HCT116 (cell line): ENCODE results near the gene MAPK4. TPM values are rescaled to one million over a fixed set of nuclear protein-coding genes. Genes with fewer than 3 reads are reported as not detected.

Source experiments
- ATAC-seq: fragments of 200-7000 bp; cut with Tn5 transposase; 2 replicates; pipeline ENCODE4 v1.9.1; 2020; ENCODE audit warnings: mild to moderate bottlenecking, moderate library complexity
- BruUV-seq: library from RNA; stranded (reverse); fragments of 400-500 nt; replicated peaks from 2 replicates; lab custom pipeline; 2021; lab: Mats Ljungman, UMichigan
- CTCF ChIA-PET: fragments of 300-600 bp; sonication (Branson Sonifier 250); formaldehyde crosslinking; loops from one replicate; lab custom pipeline; 2021; ENCODE audit warnings: antibody characterized with exemption; lab: Charles Lee
- POLR2A ChIA-PET: fragments of 300-600, 350-600 bp; sonication (Branson Sonifier 250); formaldehyde crosslinking; loops from one replicate; lab custom pipeline; 2021; ENCODE audit warnings: antibody characterized with exemption; lab: Charles Lee
- RAD21 ChIA-PET, 2 experiments: fragments of 300-600 bp; sonication (Branson Sonifier 250); formaldehyde crosslinking; loops; one replicate each; lab custom pipeline; 2023; ENCODE audit warnings: low total read pairs in 2 of 2; ENCODE audit not compliant: uncharacterized antibody in 2 of 2, unreplicated experiment in 2 of 2, low non-redundant PET in 1 of 2; lab: Charles Lee
- DNase-seq: peaks from one replicate; pipeline ENCODE4 v3.0.0-alpha.2; 2010; ENCODE audit warnings: low read depth, low spot score
- H2AFZ ChIP-seq: fragments of 200-600 bp; shearing (Covaris generic), sonication (generic); 2 replicates; pipeline ENCODE4 v1.6.1; 2017; ENCODE audit warnings: low read depth, mixed run types, mixed read lengths, antibody characterized with exemption, low read length; ENCODE audit not compliant: poor library complexity, severe bottlenecking
- H3K27ac ChIP-seq: 2 replicates; pipeline ENCODE4 v1.5.1; 2012; ENCODE audit warnings: low read depth, low read length
- H3K27me3 ChIP-seq: fragments of 200-600 bp; sonication (generic); 2 replicates; pipeline ENCODE4 v1.6.1; 2016; ENCODE audit warnings: mixed run types, low read length, mixed read lengths; ENCODE audit not compliant: insufficient read depth
- H3K36me3 ChIP-seq, 2 experiments: fragments of 200-500 bp in 1 of 2; fragments of 200-600 bp in 1 of 2; sonication (Bioruptor generic) in 1 of 2; sonication (generic) in 1 of 2; 2 replicates each; pipeline versions ENCODE4 v1.5.1 to v1.6.1; 2014 to 2016; ENCODE audit warnings: low read length in 2 of 2, inconsistent platforms in 1 of 2, mixed read lengths in 1 of 2, mixed run types in 1 of 2; ENCODE audit not compliant: insufficient read depth in 2 of 2, control insufficient read depth in 1 of 2
- H3K4me1 ChIP-seq, 2 experiments: fragments of 200-600 bp in 1 of 2; sonication (generic) in 1 of 2; 2 replicates each; pipeline versions ENCODE4 v1.5.1 to v1.6.1; 2012 to 2017; ENCODE audit warnings: low read length in 2 of 2, inconsistent platforms in 1 of 2, mild to moderate bottlenecking in 1 of 2, mixed read lengths in 1 of 2, mixed run types in 1 of 2, moderate library complexity in 1 of 2; ENCODE audit not compliant: insufficient read depth in 2 of 2, control insufficient read depth in 1 of 2
- H3K4me2 ChIP-seq: fragments of 200-600 bp; sonication (generic); 2 replicates; pipeline ENCODE4 v1.6.1; 2017; ENCODE audit warnings: mixed run types, low read length, mixed read lengths
- H3K4me3 ChIP-seq, 2 experiments: fragments of 200-600 bp in 1 of 2; sonication (generic) in 1 of 2; replicated peaks in 1 of 2; 2 replicates each; pipeline ENCODE4 v1.5.1; 2011 to 2016; ENCODE audit warnings: low read length in 2 of 2, control low read depth in 1 of 2, low read depth in 1 of 2, mild to moderate bottlenecking in 1 of 2, mixed read lengths in 1 of 2, mixed run types in 1 of 2
- H3K79me2 ChIP-seq: fragments of 200-600 bp; sonication (generic); 2 replicates; pipeline ENCODE4 v1.6.1; 2017; ENCODE audit warnings: mild to moderate bottlenecking, mixed run types, low read length, moderate library complexity, mixed read lengths; ENCODE audit not compliant: insufficient read depth
- H3K9ac ChIP-seq: fragments of 200-600 bp; sonication (generic); 2 replicates; pipeline ENCODE4 v1.6.1; 2016; ENCODE audit warnings: low read length, mixed read lengths
- H3K9me2 ChIP-seq: fragments of 200-600 bp; sonication (generic), shearing (Covaris generic); 2 replicates; pipeline ENCODE4 v1.6.1; 2017; ENCODE audit warnings: mixed run types, mild to moderate bottlenecking, moderate library complexity; ENCODE audit not compliant: insufficient read depth
- H3K9me3 ChIP-seq, 2 experiments: fragments of 200-500 bp in 1 of 2; fragments of 200-600 bp in 1 of 2; sonication (Bioruptor generic) in 1 of 2; sonication (generic) in 1 of 2; 2 replicates each; pipeline ENCODE4 v1.6.1; 2014 to 2017; ENCODE audit warnings: low read length in 2 of 2, mixed read lengths in 2 of 2, inconsistent platforms in 1 of 2, low read depth in 1 of 2, mild to moderate bottlenecking in 1 of 2, mixed run types in 1 of 2, moderate library complexity in 1 of 2; ENCODE audit not compliant: control insufficient read depth in 1 of 2, insufficient read depth in 1 of 2
- H4K20me1 ChIP-seq: fragments of 200-600 bp; sonication (generic), shearing (Covaris generic); 2 replicates; pipeline ENCODE4 v1.6.1; 2017; ENCODE audit warnings: mixed run types, mild to moderate bottlenecking, moderate library complexity; ENCODE audit not compliant: insufficient read depth
- CTCF ChIP-seq, 3 experiments: fragments of 200-600 bp in 1 of 3; sonication (generic) in 1 of 3; IDR thresholded peaks in 2 of 3; conservative IDR thresholded peaks in 1 of 3; 2 replicates each; pipeline ENCODE4 v1.5.1; 2012 to 2017; ENCODE audit warnings: low read depth in 2 of 3, low read length in 2 of 3, antibody characterized with exemption in 1 of 3, borderline replicate concordance in 1 of 3, control low read depth in 1 of 3, mild to moderate bottlenecking in 1 of 3, mixed read lengths in 1 of 3, mixed run types in 1 of 3, moderate library complexity in 1 of 3; ENCODE audit not compliant: insufficient read depth in 1 of 3
- ELF1 ChIP-seq: IDR thresholded peaks from 2 replicates; pipeline ENCODE4 v1.6.1; 2012; ENCODE audit warnings: low read depth, borderline replicate concordance
- EZH2phosphoT487 ChIP-seq: fragments of 200-600 bp; IDR thresholded peaks from 2 replicates; pipeline ENCODE4 v1.6.1; 2018; ENCODE audit warnings: antibody characterized with exemption, borderline replicate concordance
- FOSL1 ChIP-seq: IDR thresholded peaks from 2 replicates; pipeline ENCODE4 v1.6.1; 2012; ENCODE audit warnings: low read depth
- MAX ChIP-seq: IDR thresholded peaks from 2 replicates; pipeline ENCODE4 v1.6.1; 2012
- POLR2AphosphoS5 ChIP-seq: IDR thresholded peaks from 2 replicates; pipeline ENCODE4 v1.6.1; 2011; ENCODE audit warnings: mild to moderate bottlenecking, low read depth, low read length, moderate library complexity
- RAD21 ChIP-seq: IDR thresholded peaks from 2 replicates; pipeline ENCODE4 v1.6.1; 2012; ENCODE audit warnings: low read depth, mild to moderate bottlenecking
- SIN3A ChIP-seq: IDR thresholded peaks from 2 replicates; pipeline ENCODE4 v1.6.1; 2012; ENCODE audit warnings: low read depth
- SP1 ChIP-seq: IDR thresholded peaks from 2 replicates; pipeline ENCODE4 v1.6.1; 2012; ENCODE audit warnings: low read depth
- YY1 ChIP-seq: IDR thresholded peaks from 2 replicates; pipeline ENCODE4 v1.6.1; 2011; ENCODE audit warnings: low read length, low read depth, moderate library complexity, mild to moderate bottlenecking; ENCODE audit not compliant: insufficient replicate concordance; ENCODE audit errors: extremely low read depth
- ZFX ChIP-seq: fragments of 450-650 bp; IDR thresholded peaks from 2 replicates; pipeline ENCODE4 v1.6.1; 2017
- ZNF274 ChIP-seq: fragments of 200-500 bp; sonication (Bioruptor generic); IDR thresholded peaks from 2 replicates; pipeline ENCODE4 v1.6.1; 2014; ENCODE audit warnings: mild to moderate bottlenecking, low read depth, low read length, inconsistent platforms
- intact Hi-C: fragments of 100-400 bp; cut with micrococcal nuclease; formaldehyde crosslinking; loops from 2 replicates; pipeline ENCODE4 v1.10.0; 2022
- total RNA-seq: library from RNA; stranded (reverse); gene quantifications from one replicate; pipeline ENCODE4 v1.2.1, GENCODE V29; 2021; ENCODE audit not compliant: unreplicated experiment
- TF ChIP-seq, protein P1 (sequence below): IDR thresholded peaks from 2 replicates; pipeline ENCODE4 v1.6.1; 2012

MAPK4 gene
- total RNA-seq, 1 experiment from 2014 or later, result 0.89 TPM

GRCh38 chr18:50636366-50637057, 76.6 kb downstream of the MAPK4 start:
- RAD21 ChIA-PET, result no interaction called here
- Histone ChIP-seq H3K79me2 (no peaks in the 10 kb centered on the region), H3K4me2 (no peak overlapping the region), H3K27me3 (no peaks in the 10 kb centered on the region), H3K27ac (no peak overlapping the region), H3K4me1 (peaks cover 16 to 19% of the 10 kb centered on the region in 2 experiments), H3K9me2 (no peaks in the 10 kb centered on the region), H3K9ac (no peak overlapping the region), H3K9me3 (no peaks in the 10 kb centered on the region), H3K4me3 (no peak overlapping the region), H3K36me3 (no peaks in the 10 kb centered on the region), H2AFZ (no peak overlapping the region), H4K20me1 (no peaks in the 10 kb centered on the region)
- POLR2A ChIA-PET, result no interaction called here
- no TSS peak for BruUV-seq
- CTCF ChIA-PET, result no interaction called here
- TF ChIP-seq SP1 (no peak), ZFX (no peak), YY1 (no peak), EZH2phosphoT487 (no peak), FOSL1 (no peak), ZNF274 (no peak), MAX (no peak), SIN3A (no peak)
- no peak for ATAC-seq
- intact Hi-C loops, result no loop called here
- DNase-seq, result no peak

DNA sequence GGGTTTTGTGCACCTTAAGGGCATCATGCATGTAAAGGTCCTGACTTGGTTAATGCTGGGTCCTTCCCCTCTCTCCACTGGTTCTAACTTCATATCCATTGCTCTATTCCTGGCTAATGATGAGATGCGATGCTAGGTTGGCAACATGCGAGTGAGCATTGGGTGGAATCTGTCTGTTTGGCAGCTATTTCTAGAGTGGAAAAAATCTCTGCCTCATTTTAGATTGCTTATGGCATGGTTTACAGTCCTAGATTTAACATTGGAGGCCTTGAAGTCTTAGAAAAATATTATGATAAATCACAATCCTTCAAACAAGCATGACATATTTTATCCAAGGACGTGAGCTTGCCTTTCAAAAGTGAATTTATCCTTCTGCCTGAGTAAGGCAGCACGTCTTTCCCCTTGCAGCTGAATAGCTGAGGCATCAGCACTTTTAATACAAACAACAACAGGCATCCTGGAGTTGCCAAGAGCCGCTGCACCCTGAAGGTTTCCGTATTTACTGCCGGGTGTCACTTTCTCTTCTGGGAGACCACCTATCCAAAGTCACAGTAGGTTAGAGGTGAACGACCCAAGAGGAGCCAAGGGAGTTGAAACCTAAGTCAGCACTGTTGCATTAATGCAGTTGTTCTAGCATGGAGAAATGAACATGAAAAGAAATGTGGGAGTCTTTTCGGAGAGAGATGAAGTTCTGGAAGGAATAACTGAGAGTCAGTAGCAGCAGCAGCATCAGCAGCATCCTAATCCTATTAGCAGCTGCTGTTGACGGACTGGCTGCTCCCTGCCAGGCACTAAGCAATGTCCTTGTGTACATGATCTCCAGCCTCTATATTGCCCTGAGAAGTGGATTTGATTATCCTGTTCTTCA, 78.4 kb downstream of the MAPK4 start:
- ChIA-PET POLR2A (no interaction called here), RAD21 (no interaction called here), CTCF (no interaction called here)
- ATAC-seq (no peak), DNase-seq (no peak)
- Histone ChIP-seq H3K27me3 (no peaks in the 10 kb centered on the region), H3K4me2 (no peak overlapping the region), H3K4me3 (no peak overlapping the region), H3K9ac (no peak overlapping the region), H3K36me3 (no peaks in the 10 kb centered on the region), H3K4me1 (peaks cover 0 to 2% of the 10 kb centered on the region in 2 experiments; a peak in 1 of 4 replicates), H3K9me2 (no peaks in the 10 kb centered on the region), H2AFZ (no peak overlapping the region), H3K9me3 (no peaks in the 10 kb centered on the region), H3K79me2 (no peaks in the 10 kb centered on the region), H4K20me1 (no peaks in the 10 kb centered on the region), H3K27ac (no peak overlapping the region)
- no peak for TF ChIP-seq POLR2AphosphoS5
- no peak for TF ChIP-seq RAD21
- TF ChIP-seq CTCF (IDR thresholded peaks at IDR 0.05 in 2 of 3, conservative IDR thresholded peaks at IDR 0.05 in 1 of 3; ENCODE audit: borderline replicate concordance in 1 of 3, insufficient read depth in 1 of 3, low read depth in 2 of 3, low read length in 2 of 3), result no peak
- no peak for TF ChIP-seq ELF1
- TF ChIP-seq, protein P1, sequence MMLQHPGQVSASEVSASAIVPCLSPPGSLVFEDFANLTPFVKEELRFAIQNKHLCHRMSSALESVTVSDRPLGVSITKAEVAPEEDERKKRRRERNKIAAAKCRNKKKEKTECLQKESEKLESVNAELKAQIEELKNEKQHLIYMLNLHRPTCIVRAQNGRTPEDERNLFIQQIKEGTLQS, result no peak
- no peak for TF ChIP-seq FOSL1
- intact Hi-C loops, result no loop called here
- BruUV-seq, result no TSS peak
